Panc1 (cell line): ENCODE measurements around the gene CPNE4.

Experiments
- CTCF ChIP-seq: fragments of 450-650 bp; IDR thresholded peaks from 2 replicates; pipeline ENCODE4 v1.5.1; 2017; ENCODE audit warnings: mild to moderate bottlenecking
- POLR2AphosphoS5 ChIP-seq: IDR thresholded peaks from 2 replicates; pipeline ENCODE4 v1.6.1; 2012; ENCODE audit warnings: mild to moderate bottlenecking, low read depth, low read length, moderate library complexity

- TF ChIP-seq CTCF = no peak
- no peak for TF ChIP-seq POLR2AphosphoS5
Observed at GRCh38 chr3:131755380-131755779, 279.4 kb downstream of the CPNE4 start.
